Activated CD4-positive, alpha-beta memory T cell treated with anti-CD3 and anti-CD28 coated beads for 36 hours (primary cell): Measurements from ENCODE around the gene OSBPL1A. TPM values are rescaled to one million over a fixed set of nuclear protein-coding genes. Genes with fewer than 3 reads are reported as not detected.

Experiments used
- CTCF ChIA-PET: fragments of 350-600 bp; sonication (Branson Sonifier 250); formaldehyde crosslinking; loops from one replicate; lab custom pipeline; 2021; ENCODE audit warnings: antibody characterized with exemption, inconsistent platforms; lab: Charles Lee
- POLR2A ChIA-PET: fragments of 350-600 bp; sonication (Branson Sonifier 250); formaldehyde crosslinking; loops from one replicate; lab custom pipeline; 2021; ENCODE audit warnings: antibody characterized with exemption; lab: Charles Lee
- DNase-seq: peaks from one replicate; pipeline ENCODE4 v3.0.0-alpha.2; 2020
- H3K27ac Mint-ChIP-seq: one replicate; pipeline ENCODE4 v1.8.0; 2021; ENCODE audit warnings: mixed read lengths
- H3K27me3 Mint-ChIP-seq: one replicate; pipeline ENCODE4 v1.8.0; 2021; ENCODE audit warnings: mixed read lengths
- H3K36me3 Mint-ChIP-seq: one replicate; pipeline ENCODE4 v1.8.0; 2021; ENCODE audit warnings: mixed read lengths
- H3K4me1 Mint-ChIP-seq: one replicate; pipeline ENCODE4 v1.8.0; 2021; ENCODE audit warnings: low read depth, mixed read lengths
- H3K4me3 Mint-ChIP-seq: one replicate; pipeline ENCODE4 v1.8.0; 2021; ENCODE audit warnings: mild to moderate bottlenecking, mixed read lengths
- H3K9me3 Mint-ChIP-seq: one replicate; pipeline ENCODE4 v1.8.0; 2021; ENCODE audit warnings: mixed read lengths
- intact Hi-C: fragments of 100-400 bp; cut with micrococcal nuclease; formaldehyde crosslinking; loops from one replicate; pipeline ENCODE4 v1.15.1; 2023
- total RNA-seq, 2 experiments: library from RNA; stranded (reverse); gene quantifications; one replicate each; pipeline ENCODE4 v1.2.3, GENCODE V29; 2021

OSBPL1A gene
- 1 to 10 TPM; 1.4 to 2.4 TPM for total RNA-seq

DNA sequence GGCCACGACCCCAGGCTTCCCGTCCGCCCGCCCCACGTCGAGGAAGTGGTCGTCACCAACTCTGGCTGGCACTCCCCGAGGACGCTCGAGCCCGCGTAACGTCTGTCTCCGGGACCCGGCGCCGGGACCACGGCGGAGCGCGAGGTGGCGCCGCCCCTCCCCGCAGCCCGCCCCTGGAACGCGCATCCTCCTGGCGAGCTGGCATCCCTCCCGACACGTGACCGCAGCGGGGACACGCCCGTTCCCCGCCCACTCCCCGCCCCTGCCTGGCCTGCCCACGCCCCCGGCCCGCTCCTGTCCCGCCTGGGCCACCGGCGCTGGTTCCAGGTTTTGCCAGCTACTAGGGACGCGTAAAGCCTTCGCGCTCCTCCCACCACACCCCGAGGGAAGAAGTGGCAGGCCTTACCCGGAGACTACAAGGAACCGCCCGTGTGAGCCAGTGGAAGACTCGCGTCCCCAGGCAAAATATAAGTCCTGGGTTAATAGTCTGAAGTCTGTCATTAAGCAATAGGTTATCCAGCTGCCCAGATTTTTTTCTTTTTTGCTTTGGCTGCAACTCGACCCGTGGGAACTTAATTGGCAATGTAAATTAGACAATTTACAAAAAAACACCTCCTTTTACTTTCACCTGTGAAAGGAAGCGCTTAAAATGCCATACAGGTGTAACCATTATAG, at the start of gene OSBPL1A:
TSS of gene OSBPL1A (minus strand) at position 131 of the 675 bp plus-strand sequence. CDS start 20,291 bp downstream, outside the sequence.
- Mint-ChIP-seq H3K4me1 (peaks cover 23% of the 10 kb centered on the region), H3K36me3 (no peaks in the 10 kb centered on the region), H3K27ac (no peak within 1 kb of the TSS), H3K27me3 (peaks cover 28% of the 10 kb centered on the region), H3K9me3 (no peaks in the 10 kb centered on the region), H3K4me3 (peak within 1 kb of the TSS; percentile 72)
- CTCF ChIA-PET, result interaction anchor here (0.6 to 1.3 kb wide), 4 partner anchors 11 to 91 kb away, joined by 3 to 7 read pairs (median 4); no protein-coding TSS in a partner anchor
- POLR2A ChIA-PET, result interaction anchor here (1.3 to 2.8 kb wide), 3 partner anchors 16 to 59 kb away, joined by 4 to 16 read pairs (median 8); no protein-coding TSS in a partner anchor
- DNase-seq, result peak; percentile 86
- intact Hi-C loops, result loop anchor here (1.0 kb wide), 1 partner anchor 16 kb away; no protein-coding TSS in a partner anchor

DNA sequence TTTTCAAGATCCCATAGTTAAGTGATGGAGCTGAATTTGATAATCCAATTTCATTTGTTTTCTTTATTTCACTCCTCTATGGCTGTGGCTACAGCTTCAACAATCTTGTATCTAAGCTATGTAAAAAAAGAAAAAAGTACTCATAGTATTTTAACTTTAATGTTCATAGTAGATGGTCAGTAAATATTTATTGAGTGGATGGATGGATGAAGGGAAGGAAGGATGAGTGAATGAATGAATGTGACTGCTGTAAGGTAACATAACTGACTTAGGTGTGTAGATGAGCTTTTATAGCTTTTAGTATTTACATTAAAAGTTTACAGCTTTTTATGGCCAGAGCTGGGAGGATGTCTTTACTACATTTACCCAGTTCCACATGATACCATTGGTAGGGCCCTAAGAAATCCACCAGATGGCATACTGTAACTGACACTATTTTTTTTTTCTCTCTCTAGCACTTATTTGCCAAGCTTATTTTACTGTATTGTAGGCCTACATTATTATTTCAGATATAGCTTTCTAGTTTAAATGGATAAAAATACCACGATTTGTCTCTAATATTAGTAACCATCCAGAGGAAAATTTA, 49.4 kb upstream of the OSBPL1A start:
- DNase-seq, result no peak

DNA sequence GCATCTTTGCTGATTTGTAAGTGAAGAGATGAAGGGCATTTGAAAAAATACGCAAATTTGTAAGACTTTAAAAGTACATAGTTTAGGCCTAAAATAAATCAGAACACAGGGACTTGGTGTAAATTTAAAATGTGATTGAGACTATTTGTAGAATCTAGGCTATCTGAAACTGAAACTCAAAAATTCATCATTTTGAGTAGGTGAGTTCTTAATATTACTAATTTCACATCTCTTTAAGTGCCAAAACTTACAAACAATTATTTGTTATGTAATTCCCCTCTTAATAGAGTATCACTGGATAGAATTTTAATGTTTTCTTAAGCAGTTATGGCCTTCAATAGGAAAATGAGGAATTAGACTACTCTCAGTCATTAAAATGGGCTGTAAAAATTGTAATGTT, 48.8 kb upstream of the OSBPL1A start:
- intact Hi-C loops, result loop anchor here (5.0 kb wide), 1 partner anchor 41 kb away; no protein-coding TSS in a partner anchor
- CTCF ChIA-PET, result interaction anchor here (0.6 to 1.9 kb wide), 9 partner anchors 16 to 270 kb away, joined by 3 to 22 read pairs (median 4); no protein-coding TSS in a partner anchor
- peaks cover 4% of the 10 kb centered on the region for H3K4me1 Mint-ChIP-seq
- H3K36me3 Mint-ChIP-seq, result peaks cover 34% of the 10 kb centered on the region
- H3K9me3 Mint-ChIP-seq, result no peaks in the 10 kb centered on the region
- H3K27me3 Mint-ChIP-seq, result no peaks in the 10 kb centered on the region
- POLR2A ChIA-PET, result interaction anchor here (0.7 kb wide), 1 partner anchor 11 kb away, joined by 3 read pairs; no protein-coding TSS in a partner anchor
- no peak for DNase-seq
- no peak overlapping the region for H3K27ac Mint-ChIP-seq
- H3K4me3 Mint-ChIP-seq, result no peak overlapping the region

More for the DNA sequence above, 49.4 kb upstream of the OSBPL1A start:
- no peak overlapping the region for H3K4me3 Mint-ChIP-seq
- no peaks in the 10 kb centered on the region for H3K9me3 Mint-ChIP-seq
- ChIA-PET POLR2A (interaction anchor here (0.7 kb wide), 1 partner anchor 10 kb away, joined by 3 read pairs; no protein-coding TSS in a partner anchor), CTCF (interaction anchor here (0.6 to 1.9 kb wide), 11 partner anchors 11 to 270 kb away, joined by 3 to 22 read pairs (median 4); no protein-coding TSS in a partner anchor)
- intact Hi-C loops, result loop anchor here (5.0 kb wide), 1 partner anchor 40 kb away; no protein-coding TSS in a partner anchor
- no peaks in the 10 kb centered on the region for H3K27me3 Mint-ChIP-seq
- peaks cover 31% of the 10 kb centered on the region for H3K36me3 Mint-ChIP-seq
- no peak overlapping the region for H3K27ac Mint-ChIP-seq
- H3K4me1 Mint-ChIP-seq, result peaks cover 4% of the 10 kb centered on the region

DNA sequence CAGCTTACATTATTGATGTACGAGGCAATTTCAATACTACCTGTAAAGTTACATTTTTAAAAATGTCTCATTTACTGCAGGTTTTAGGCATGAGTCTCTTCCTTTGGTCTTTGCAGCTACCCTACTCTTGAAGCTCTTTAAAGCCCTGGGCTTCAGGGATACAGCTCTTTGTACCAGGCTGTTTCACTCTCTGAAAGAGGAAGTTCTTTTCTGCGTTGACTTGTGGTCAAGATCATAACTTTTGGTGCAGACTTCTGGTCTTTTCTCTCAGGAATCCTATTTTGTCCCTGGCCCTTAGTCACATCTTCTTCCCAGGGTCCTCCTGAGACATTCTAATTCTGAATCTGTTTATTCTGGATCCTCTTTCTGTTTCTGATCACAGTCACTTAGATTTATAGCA, 46.2 kb upstream of the OSBPL1A start:
- peaks cover 38% of the 10 kb centered on the region for H3K36me3 Mint-ChIP-seq
- POLR2A ChIA-PET, result no interaction called here
- peaks cover 4% of the 10 kb centered on the region for H3K4me1 Mint-ChIP-seq
- H3K4me3 Mint-ChIP-seq, result no peak overlapping the region
- H3K27me3 Mint-ChIP-seq, result no peaks in the 10 kb centered on the region
- DNase-seq, result no peak
- no peak overlapping the region for H3K27ac Mint-ChIP-seq
- intact Hi-C loops, result no loop called here
- H3K9me3 Mint-ChIP-seq, result no peaks in the 10 kb centered on the region
- CTCF ChIA-PET, result interaction anchor here (1.2 to 2.7 kb wide), 2 partner anchors 10 to 45 kb away, joined by 4 to 10 read pairs; no protein-coding TSS in a partner anchor

DNA sequence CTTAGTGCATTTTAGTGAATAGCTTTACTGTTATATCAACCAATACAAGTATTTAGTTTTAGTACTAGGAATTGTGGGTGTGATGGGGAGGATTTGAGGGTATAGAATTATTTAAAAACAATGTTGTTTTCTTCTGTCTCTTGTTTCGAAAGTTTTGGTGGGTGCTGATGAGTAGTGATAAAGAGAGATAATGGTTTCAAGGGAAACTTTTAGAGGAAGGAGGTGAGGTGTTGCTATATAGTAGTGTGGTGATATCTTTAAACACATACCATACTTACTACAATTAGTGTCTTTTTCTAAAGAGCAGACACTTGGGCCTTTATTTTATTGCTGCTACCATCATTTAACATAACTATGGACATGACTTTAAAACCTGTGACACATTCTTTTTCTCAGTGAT, 39.3 kb upstream of the OSBPL1A start:
- no peaks in the 10 kb centered on the region for H3K27me3 Mint-ChIP-seq
- ChIA-PET POLR2A (no interaction called here), CTCF (interaction anchor here (0.9 to 1.4 kb wide), 3 partner anchors 10 to 77 kb away, joined by 3 to 4 read pairs (median 3); no protein-coding TSS in a partner anchor)
- no peaks in the 10 kb centered on the region for H3K9me3 Mint-ChIP-seq
- DNase-seq, result no peak
- no peak overlapping the region for H3K4me3 Mint-ChIP-seq
- intact Hi-C loops, result no loop called here
- H3K36me3 Mint-ChIP-seq, result peaks cover 35% of the 10 kb centered on the region
- H3K27ac Mint-ChIP-seq, result no peak overlapping the region
- H3K4me1 Mint-ChIP-seq, result peaks cover 6% of the 10 kb centered on the region

GRCh38 chr18:24432618-24433017, 35.0 kb upstream of the OSBPL1A start:
- Mint-ChIP-seq H3K27me3 (no peaks in the 10 kb centered on the region), H3K4me3 (no peak overlapping the region), H3K4me1 (peaks cover 14% of the 10 kb centered on the region), H3K27ac (no peak overlapping the region), H3K36me3 (peaks cover 13% of the 10 kb centered on the region), H3K9me3 (no peaks in the 10 kb centered on the region)
- ChIA-PET CTCF (interaction anchor here (1.9 to 2.7 kb wide), 2 partner anchors 56 to 73 kb away, joined by 16 to 17 read pairs; no protein-coding TSS in a partner anchor), POLR2A (no interaction called here)
- intact Hi-C loops, result no loop called here
- no peak for DNase-seq

DNA sequence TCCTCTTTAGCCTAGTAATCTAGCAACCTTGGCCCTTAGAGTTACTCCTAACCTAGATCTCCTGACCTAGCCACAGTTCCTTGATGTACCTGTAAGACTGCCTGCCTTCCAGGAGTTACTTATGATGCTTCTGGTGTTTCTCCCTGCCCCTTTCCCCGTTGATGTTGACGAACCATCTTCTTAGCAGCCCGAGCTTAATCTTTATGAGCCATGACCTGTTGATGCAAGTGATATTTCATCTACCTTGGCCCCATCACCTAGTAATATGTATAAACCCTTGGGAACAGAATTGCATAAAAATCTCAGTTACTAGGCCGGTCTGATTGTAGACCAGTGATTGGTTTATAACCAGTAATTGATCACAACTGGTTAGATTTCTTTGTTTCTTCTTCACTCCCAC, 31.6 kb upstream of the OSBPL1A start:
- Mint-ChIP-seq H3K27me3 (no peaks in the 10 kb centered on the region), H3K27ac (no peak overlapping the region), H3K9me3 (peaks cover 5% of the 10 kb centered on the region), H3K4me1 (peaks cover 18% of the 10 kb centered on the region), H3K36me3 (peaks cover 17% of the 10 kb centered on the region), H3K4me3 (no peak overlapping the region)
- no peak for DNase-seq
- intact Hi-C loops, result loop anchor here (5.0 kb wide), 2 partner anchors 58 to 62 kb away; no protein-coding TSS in a partner anchor
- CTCF ChIA-PET, result interaction anchor here (1.1 to 3.8 kb wide), 2 partner anchors 55 to 59 kb away, joined by 4 to 18 read pairs; no protein-coding TSS in a partner anchor
- POLR2A ChIA-PET, result no interaction called here

DNA sequence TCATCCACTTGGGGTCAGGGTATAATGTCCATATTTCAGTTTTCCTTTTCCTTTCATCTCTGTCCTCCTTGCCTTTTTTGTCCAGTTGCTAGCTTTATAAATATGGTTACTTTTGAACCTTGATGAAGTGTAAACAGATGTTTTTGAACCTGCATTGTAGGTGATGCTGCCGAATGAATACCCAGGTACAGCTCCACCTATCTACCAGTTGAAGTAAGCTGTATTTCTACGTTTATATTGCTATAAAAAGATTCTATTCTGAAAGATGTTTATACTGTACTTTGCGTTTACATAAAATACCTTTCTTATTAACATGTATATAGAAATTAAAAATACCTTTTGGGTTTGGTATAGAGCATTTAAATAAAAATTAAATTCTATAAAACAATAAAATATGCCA, 31.1 kb upstream of the OSBPL1A start:
- Mint-ChIP-seq H3K4me1 (peaks cover 18% of the 10 kb centered on the region), H3K27ac (no peak overlapping the region), H3K4me3 (no peak overlapping the region), H3K9me3 (peaks cover 5% of the 10 kb centered on the region), H3K27me3 (peaks cover 2% of the 10 kb centered on the region), H3K36me3 (peaks cover 17% of the 10 kb centered on the region)
- POLR2A ChIA-PET, result no interaction called here
- CTCF ChIA-PET, result interaction anchor here (0.5 to 3.8 kb wide), 4 partner anchors 32 to 912 kb away, joined by 3 to 18 read pairs (median 3); partner anchors contain the start of gene HRH4
- no peak for DNase-seq
- intact Hi-C loops, result loop anchor here (5.0 kb wide), 2 partner anchors 59 to 61 kb away; no protein-coding TSS in a partner anchor

- ChIA-PET POLR2A (interaction anchor here (0.6 to 0.9 kb wide), 2 partner anchors 32 to 430 kb away, joined by 3 read pairs; no protein-coding TSS in a partner anchor), CTCF (interaction anchor here (1.1 to 1.6 kb wide), 2 partner anchors 68 to 87 kb away, joined by 3 read pairs; no protein-coding TSS in a partner anchor)
- peaks cover 5% of the 10 kb centered on the region for H3K9me3 Mint-ChIP-seq
- peaks cover 8% of the 10 kb centered on the region for H3K27me3 Mint-ChIP-seq
- H3K36me3 Mint-ChIP-seq, result peaks cover 15% of the 10 kb centered on the region
- H3K27ac Mint-ChIP-seq, result peak overlapping the region; percentile 90
- peak overlapping the region; percentile 88 for H3K4me3 Mint-ChIP-seq
- peaks cover 18% of the 10 kb centered on the region for H3K4me1 Mint-ChIP-seq
- intact Hi-C loops, result loop anchor here (5.0 kb wide), 2 partner anchors 60 kb away; no protein-coding TSS in a partner anchor
- DNase-seq, result peak; percentile 16
Observed at GRCh38 chr18:24427484-24427883, 29.9 kb upstream of the OSBPL1A start.

DNA sequence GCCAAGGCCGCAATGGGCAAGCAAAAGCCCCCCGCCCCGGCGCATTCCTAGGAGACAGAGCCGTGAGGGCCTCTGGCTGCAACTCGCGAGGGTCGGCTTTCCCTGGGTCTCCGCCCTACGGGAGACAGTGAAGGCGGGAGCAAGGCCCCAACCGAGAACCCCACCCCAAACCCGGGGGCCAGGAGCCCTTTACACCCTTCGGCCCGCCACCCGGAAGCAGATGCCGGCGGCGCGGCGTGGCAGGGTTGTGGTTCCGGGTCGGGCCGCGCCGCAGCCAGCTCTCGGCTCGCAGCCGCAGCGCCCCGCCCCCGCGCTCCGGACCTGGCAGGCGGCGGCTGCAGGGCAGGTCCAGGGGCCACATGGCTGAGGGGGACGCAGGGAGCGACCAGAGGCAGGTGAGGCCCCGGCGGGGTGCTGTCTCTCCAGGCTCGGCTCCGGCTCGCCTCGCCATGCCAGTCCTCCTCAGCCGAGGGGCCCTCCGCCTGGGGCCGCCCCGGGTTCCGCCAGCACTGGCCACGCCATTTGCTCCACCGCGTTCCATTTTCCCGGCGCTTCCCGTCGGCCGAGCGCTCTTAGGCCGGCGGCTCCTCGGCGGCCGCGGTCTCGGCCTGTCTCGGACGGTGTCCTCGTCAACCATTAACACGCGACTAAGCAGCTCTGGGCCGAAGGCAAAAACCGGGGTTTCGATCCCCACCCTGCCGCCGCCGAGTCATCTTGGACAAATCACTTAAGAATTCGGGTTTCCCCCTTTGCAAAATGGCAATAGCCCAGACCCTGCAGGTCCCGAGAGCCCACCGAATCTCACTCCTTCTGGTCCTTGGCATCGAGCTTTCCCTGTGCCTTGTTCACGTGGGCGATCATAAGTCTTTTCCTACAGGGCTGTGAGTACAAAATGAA, 29.0 kb upstream of the OSBPL1A start, which contains the start of gene IMPACT:
TSS of gene IMPACT (plus strand) at position 273 of the 897 bp plus-strand sequence. CDS start at position 360, 87 bp downstream.
- peak; percentile 81 for DNase-seq
- Mint-ChIP-seq H3K36me3 (peaks cover 15% of the 10 kb centered on the region), H3K4me1 (peaks cover 18% of the 10 kb centered on the region), H3K27ac (peak within 1 kb of the TSS; percentile 90), H3K9me3 (peaks cover 5% of the 10 kb centered on the region), H3K4me3 (peak within 1 kb of the TSS; percentile 88), H3K27me3 (peaks cover 10% of the 10 kb centered on the region)
- ChIA-PET POLR2A (interaction anchor here (0.6 to 1.0 kb wide), 3 partner anchors 13 to 429 kb away, joined by 3 to 5 read pairs (median 3); no protein-coding TSS in a partner anchor), CTCF (interaction anchor here (1.1 kb wide), 1 partner anchor 67 kb away, joined by 3 read pairs; no protein-coding TSS in a partner anchor)
- intact Hi-C loops, result loop anchor here (1.0 to 5.0 kb wide), 3 partner anchors 12 to 61 kb away; no protein-coding TSS in a partner anchor
